G401.6 (cell line): Measurements from ENCODE around the gene ARSB.

ENCODE experiments used
- FAIRE-seq: peaks from 2 replicates; lab custom pipeline; 2012; peaks lifted over from hg19 to GRCh38; lab: Jason Lieb, UNC

ARSB gene

GRCh38 chr5:78803353-78803752 lies 181.8 kb downstream of the ARSB start:
- no peak for FAIRE-seq

GRCh38 chr5:78801413-78801812 lies 183.7 kb downstream of the ARSB start:
- no peak for FAIRE-seq

- FAIRE-seq = no peak
These were observed 185.7 kb downstream of the ARSB start for GRCh38 chr5:78799266-78800017.

- FAIRE-seq = no peak
These were observed 186.5 kb downstream of the ARSB start for GRCh38 chr5:78798673-78799029.

GRCh38 chr5:78797936-78798672 lies 187.0 kb downstream of the ARSB start:
- FAIRE-seq = no peak

- no peak for FAIRE-seq
These were observed 189.4 kb downstream of the ARSB start for GRCh38 chr5:78795757-78796156.

GRCh38 chr5:78794693-78795215 lies 190.4 kb downstream of the ARSB start:
- FAIRE-seq = no peak

GRCh38 chr5:78793907-78794662 lies 191.0 kb downstream of the ARSB start:
- FAIRE-seq = no peak

GRCh38 chr5:78792345-78793055 lies 192.6 kb downstream of the ARSB start:
- no peak for FAIRE-seq

GRCh38 chr5:78791501-78792100 lies 193.5 kb downstream of the ARSB start:
- no peak for FAIRE-seq

- no peak for FAIRE-seq
These were observed 197.3 kb downstream of the ARSB start for GRCh38 chr5:78787783-78788182.

GRCh38 chr5:78785454-78785853 lies 199.7 kb downstream of the ARSB start:
- FAIRE-seq = no peak

- FAIRE-seq = peak; percentile 40
These were observed 201.5 kb downstream of the ARSB start for GRCh38 chr5:78783434-78784130.

GRCh38 chr5:78782728-78783127 lies 202.4 kb downstream of the ARSB start:
- no peak for FAIRE-seq

- no peak for FAIRE-seq
These were observed 203.4 kb downstream of the ARSB start for GRCh38 chr5:78781611-78782286.

GRCh38 chr5:78779771-78780616 lies 205.1 kb downstream of the ARSB start:
- FAIRE-seq = no peak

- no peak for FAIRE-seq
These were observed 205.8 kb downstream of the ARSB start for GRCh38 chr5:78779262-78779661.

- FAIRE-seq = no peak
These were observed 206.6 kb downstream of the ARSB start for GRCh38 chr5:78778538-78778937.

- no peak for FAIRE-seq
These were observed 207.2 kb downstream of the ARSB start for GRCh38 chr5:78777901-78778300.

- FAIRE-seq = no peak
These were observed 208.5 kb downstream of the ARSB start for GRCh38 chr5:78776637-78777036.
